HG02943 (cell line): Measurements from ENCODE around the gene RPS16.
"Not testable (repeated sequence)": the region's sequence is repeated elsewhere in the genome, so short reads cannot be mapped to it uniquely, and the experiment has no call there.

Experiments
- ATAC-seq: cut with Tn5 transposase; IDR thresholded peaks from one replicate; pipeline ENCODE4 v1.9.1; 2021; ENCODE audit warnings: mild to moderate bottlenecking, low read depth, moderate library complexity; ENCODE audit not compliant: unreplicated experiment

The RPS16 gene

GRCh38 chr19:39435499-39436349 lies at the start of gene RPS16:
Gene RPS16, minus strand, starts transcription at chr19:39435949. Its CDS starts 54 bp downstream, at chr19:39435895.
- peak; percentile 72 for ATAC-seq

- no peak for ATAC-seq
Observed at GRCh38 chr19:39483141-39483540, 47.4 kb upstream of the RPS16 start.

- ATAC-seq = no peak
Observed at GRCh38 chr19:39481676-39482075, 45.9 kb upstream of the RPS16 start.

- ATAC-seq = peak; percentile 4
Observed at GRCh38 chr19:39481229-39481545, 45.4 kb upstream of the RPS16 start.

- ATAC-seq = peak; percentile 84
Observed at GRCh38 chr19:39480337-39481228, 44.8 kb upstream of the RPS16 start, which contains the start of gene TIMM50. Gene TIMM50, plus strand, starts transcription at chr19:39480838. Its CDS starts 16 bp downstream, at chr19:39480854.

GRCh38 chr19:39479916-39480315 lies 44.2 kb upstream of the RPS16 start:
- no peak for ATAC-seq

GRCh38 chr19:39479319-39479801 lies 43.6 kb upstream of the RPS16 start:
- ATAC-seq = not testable (repeated sequence)

- no peak for ATAC-seq
Observed at GRCh38 chr19:39475748-39476147, 40.0 kb upstream of the RPS16 start.

GRCh38 chr19:39474139-39474620 lies 38.4 kb upstream of the RPS16 start:
- ATAC-seq = no peak

GRCh38 chr19:39473443-39473960 lies 37.8 kb upstream of the RPS16 start:
- no peak for ATAC-seq

GRCh38 chr19:39472746-39473442 lies 37.1 kb upstream of the RPS16 start:
- ATAC-seq = no peak

- no peak for ATAC-seq
Observed at GRCh38 chr19:39471756-39472536, 36.2 kb upstream of the RPS16 start.

- no peak for ATAC-seq
Observed at GRCh38 chr19:39470724-39471339, 35.1 kb upstream of the RPS16 start.

- no peak for ATAC-seq
Observed at GRCh38 chr19:39469567-39469966, 33.8 kb upstream of the RPS16 start.

GRCh38 chr19:39469036-39469435 lies 33.3 kb upstream of the RPS16 start:
- ATAC-seq = no peak

- no peak for ATAC-seq
Observed at GRCh38 chr19:39467941-39468340, 32.2 kb upstream of the RPS16 start.

GRCh38 chr19:39465956-39466747 lies 30.4 kb upstream of the RPS16 start:
- ATAC-seq = no peak

- ATAC-seq = no peak
Observed at GRCh38 chr19:39463403-39463802, 27.7 kb upstream of the RPS16 start.
